Endothelial cell of hepatic sinusoid (primary cell): ENCODE data around the gene PITPNB.

Experiments
- in situ Hi-C: cut with HindIII; loops from 2 replicates; pipeline ENCODE4 v1.10.0; 2017; ENCODE audit warnings: low sequenced_read_pairs

The PITPNB gene

GRCh38 chr22:27919222-27919941 lies at the start of gene PITPNB:
Gene PITPNB (minus strand): TSS chr22:27919256. CDS start chr22:27919191, 65 bp downstream.
- in situ Hi-C loops, result no loop called here

GRCh38 chr22:27966168-27967064 lies 47.4 kb upstream of the PITPNB start:
- in situ Hi-C loops, result loop anchor here (5.0 kb wide), 1 partner anchor 64 kb away; no protein-coding TSS in a partner anchor

- in situ Hi-C loops, result no loop called here
Measured at GRCh38 chr22:27962268-27963044, 43.4 kb upstream of the PITPNB start.

DNA sequence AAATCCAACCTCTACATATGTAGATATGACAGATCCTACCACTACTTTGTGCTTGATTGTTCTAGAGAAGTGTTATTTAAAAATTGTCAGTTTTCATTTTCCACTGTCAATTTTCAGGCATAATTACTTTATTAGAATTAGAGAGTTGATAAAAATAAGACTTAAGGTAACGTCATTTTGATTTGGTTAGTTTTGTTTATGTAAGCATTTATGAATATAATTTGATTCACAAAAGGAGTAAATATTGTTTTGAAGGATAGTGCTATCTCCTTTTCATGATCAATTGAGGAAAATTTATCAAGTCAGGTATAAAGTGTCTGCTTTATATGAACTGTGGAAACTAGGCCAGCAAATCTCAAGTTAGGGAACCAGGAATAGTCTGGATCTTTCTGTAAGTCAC lies 42.6 kb upstream of the PITPNB start:
- in situ Hi-C loops, result no loop called here

GRCh38 chr22:27961182-27961581 lies 42.1 kb upstream of the PITPNB start:
- in situ Hi-C loops, result no loop called here

DNA sequence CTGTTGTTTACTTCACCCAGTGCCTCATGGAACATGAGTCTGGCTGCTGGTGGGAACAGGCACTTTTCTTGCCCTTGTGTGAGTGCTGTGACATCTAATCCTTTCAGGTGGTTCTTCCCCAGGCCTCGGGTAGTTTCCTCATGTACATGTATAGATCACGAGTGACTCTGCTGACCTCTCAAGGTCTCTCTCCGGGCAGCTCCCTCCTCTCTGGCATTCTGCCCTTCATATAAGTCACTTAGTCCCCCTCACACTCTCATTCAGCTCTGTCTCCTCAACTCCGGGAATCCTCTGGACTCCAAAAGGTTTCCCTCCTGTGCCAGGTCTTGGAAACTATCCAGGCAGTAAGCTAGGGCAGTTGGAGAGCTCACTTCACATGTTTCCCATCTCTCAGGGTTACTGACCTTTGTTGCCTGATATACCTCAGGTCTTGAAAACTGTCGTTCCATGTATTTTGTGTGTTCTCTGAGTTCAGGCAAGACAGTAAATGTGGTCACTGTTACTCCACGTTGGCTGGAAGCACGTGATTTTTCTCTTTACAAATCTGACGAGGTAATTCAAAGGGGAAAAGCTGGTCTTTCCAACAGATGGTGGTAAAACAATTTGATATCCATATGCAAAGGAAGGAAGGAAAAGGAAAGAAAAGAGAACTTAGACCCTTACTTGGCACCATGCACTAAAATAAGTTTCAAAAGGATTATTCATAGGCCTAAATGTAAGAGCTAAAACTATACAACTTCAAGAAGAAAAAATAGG lies 40.5 kb upstream of the PITPNB start:
- in situ Hi-C loops, result loop anchor here (5.0 kb wide), 1 partner anchor 43 kb away; no protein-coding TSS in a partner anchor

GRCh38 chr22:27952779-27953178 lies 33.7 kb upstream of the PITPNB start:
- in situ Hi-C loops, result no loop called here

DNA sequence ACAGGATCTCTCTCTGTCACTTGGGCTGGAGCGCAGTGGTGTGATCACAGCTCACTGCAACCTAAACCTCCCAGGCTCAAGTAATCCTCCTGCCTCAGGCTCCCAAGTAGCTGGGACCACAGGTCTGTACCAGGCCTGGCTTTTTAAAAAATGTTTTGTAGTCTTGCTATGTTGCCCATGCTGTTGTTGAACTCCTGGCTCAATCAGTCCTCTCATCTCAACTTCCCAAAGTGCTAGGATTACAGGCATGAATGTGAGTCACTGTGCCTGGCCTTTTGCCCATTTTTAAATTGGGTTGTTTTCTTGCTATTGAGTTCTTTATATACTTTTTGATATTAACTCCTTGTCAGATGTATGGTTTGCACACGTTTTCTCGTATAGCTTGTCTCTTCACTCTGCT lies 33.0 kb upstream of the PITPNB start:
- in situ Hi-C loops, result no loop called here

DNA sequence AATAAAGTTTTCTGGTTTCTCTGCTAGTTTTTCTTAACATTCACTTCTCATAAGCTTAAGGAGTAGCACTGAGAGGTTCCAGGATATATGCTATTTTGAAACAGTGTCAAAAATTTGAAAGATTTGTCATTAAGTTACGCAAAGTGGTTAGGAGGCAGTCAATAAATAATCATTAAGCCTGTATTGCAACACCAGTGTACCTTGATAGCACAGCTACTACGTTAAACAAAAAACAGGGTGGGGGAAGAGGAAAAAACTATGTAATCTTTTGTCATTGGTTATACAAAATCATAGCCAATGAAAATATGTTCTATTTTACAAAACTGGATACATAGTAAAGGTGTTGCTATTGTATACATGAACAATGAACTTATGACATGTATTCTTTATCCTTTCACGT lies 30.4 kb upstream of the PITPNB start:
- in situ Hi-C loops, result no loop called here

GRCh38 chr22:27948569-27948968 lies 29.5 kb upstream of the PITPNB start:
- in situ Hi-C loops, result no loop called here

GRCh38 chr22:27947448-27947847 lies 28.4 kb upstream of the PITPNB start:
- in situ Hi-C loops, result no loop called here

- in situ Hi-C loops, result no loop called here
Measured at GRCh38 chr22:27941143-27941542, 22.1 kb upstream of the PITPNB start.

GRCh38 chr22:27937453-27937852 lies 18.4 kb upstream of the PITPNB start:
- in situ Hi-C loops, result no loop called here

GRCh38 chr22:27935897-27936296 lies 16.8 kb upstream of the PITPNB start:
- in situ Hi-C loops, result no loop called here

- in situ Hi-C loops, result no loop called here
Measured at GRCh38 chr22:27934069-27934468, 15.0 kb upstream of the PITPNB start.

DNA sequence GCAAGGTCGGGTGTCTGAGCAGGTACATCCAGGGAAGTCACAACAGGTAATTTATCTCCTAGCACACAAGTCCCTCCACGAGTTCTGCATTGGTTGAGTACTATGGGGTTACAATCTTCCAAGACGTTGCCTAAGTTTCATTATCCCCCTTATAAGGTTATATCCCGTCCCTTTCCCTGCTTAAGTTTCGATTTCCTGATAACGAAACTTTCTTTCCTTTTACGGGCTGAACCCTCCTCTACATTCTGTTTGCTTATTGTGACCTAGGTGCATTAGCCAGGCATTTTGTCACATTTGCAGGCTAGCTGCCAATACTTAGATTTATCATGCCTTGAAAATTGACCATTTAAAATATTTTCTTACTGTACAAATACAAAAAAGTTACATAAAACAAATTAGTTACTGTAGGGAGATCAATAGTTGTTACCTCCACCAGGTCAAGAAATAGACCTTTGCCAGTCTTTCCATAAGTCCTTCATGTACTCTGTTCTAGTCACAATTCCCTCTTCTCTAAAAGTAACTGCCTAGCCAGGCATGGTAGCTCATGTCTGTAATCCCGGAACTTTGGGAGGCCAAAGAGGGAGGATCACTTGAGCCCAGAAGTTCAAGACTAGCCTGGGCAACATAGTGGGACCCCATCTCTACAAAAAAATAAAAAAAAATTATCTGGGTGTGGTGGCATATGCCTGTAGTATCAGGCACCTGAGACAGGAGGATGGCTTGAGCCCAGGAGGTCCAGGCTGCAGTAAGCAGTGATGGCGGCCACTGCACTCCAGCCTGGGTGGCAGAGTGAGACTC lies 14.3 kb upstream of the PITPNB start:
- in situ Hi-C loops, result no loop called here

- in situ Hi-C loops, result no loop called here
Measured at GRCh38 chr22:27930331-27931060, 11.4 kb upstream of the PITPNB start.

DNA sequence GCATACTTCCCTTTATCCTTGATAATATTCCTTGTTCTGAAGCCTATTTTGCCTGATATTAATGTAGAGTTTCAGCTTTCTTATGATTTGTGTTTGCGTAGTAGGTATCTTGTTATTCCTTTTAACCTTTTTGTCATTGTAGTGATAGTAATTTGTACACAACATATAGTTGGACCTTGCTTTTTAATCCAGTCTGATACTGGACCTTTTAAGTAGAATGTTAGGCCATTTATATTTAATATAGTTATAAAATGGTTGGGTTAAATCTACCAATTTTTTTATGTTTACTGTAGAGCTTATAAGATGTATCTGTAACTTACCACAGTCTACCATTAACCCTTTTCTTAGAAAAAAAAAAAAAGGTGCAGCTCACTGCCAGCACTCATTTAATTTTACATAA lies 8.6 kb upstream of the PITPNB start:
- in situ Hi-C loops, result no loop called here

DNA sequence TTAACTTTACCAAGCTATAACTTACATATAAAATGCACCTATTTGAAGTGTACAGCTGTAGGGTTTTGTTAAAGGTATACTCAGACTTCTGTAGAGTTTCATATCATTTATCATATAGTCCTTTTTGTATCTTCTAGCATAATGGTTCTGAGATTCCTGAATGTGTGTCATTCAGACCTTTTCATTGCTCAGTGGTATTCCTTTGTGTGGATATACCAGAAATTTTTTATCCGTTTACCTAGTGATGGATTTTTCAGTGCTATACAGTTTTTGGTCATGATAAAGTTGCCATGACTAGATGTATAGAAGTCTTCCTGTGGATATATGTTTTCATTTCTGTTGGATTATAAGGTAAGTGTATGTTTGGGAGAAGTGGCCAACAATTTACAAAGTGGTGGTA lies 6.3 kb upstream of the PITPNB start:
- in situ Hi-C loops, result no loop called here
